Brain microvascular endothelial cell (primary cell): ENCODE data around the gene NOL3.
A peak's percentile ranks its signal among the peaks of the same experiment; 100 is the strongest.

Experiments
- DNase-seq: peaks from one replicate; pipeline ENCODE4 v3.0.0-alpha.2; 2020
- H3K27ac ChIP-seq: fragments of 250-450 bp; sonication (Bioruptor Pico); 2 replicates; pipeline ENCODE4 v1.5.1; 2020; ENCODE audit warnings: mild to moderate bottlenecking, moderate library complexity
- H3K27me3 ChIP-seq: fragments of 250-450 bp; sonication (Bioruptor Pico); replicated peaks from 2 replicates; pipeline ENCODE4 v1.5.1; 2020; ENCODE audit warnings: mild to moderate bottlenecking
- H3K36me3 ChIP-seq: fragments of 250-450 bp; sonication (Bioruptor Pico); replicated peaks from 2 replicates; pipeline ENCODE4 v1.5.1; 2020; ENCODE audit warnings: mild to moderate bottlenecking
- H3K4me3 ChIP-seq: 2 replicates; pipeline ENCODE4 v1.5.1; 2011; ENCODE audit warnings: low read depth, mild to moderate bottlenecking, control low read depth, low read length, moderate library complexity
- in situ Hi-C: cut with HindIII; loops from 2 replicates; pipeline ENCODE4 v1.10.0; 2017; ENCODE audit warnings: low sequenced_read_pairs, low pct_ligation_motif_present
- TF ChIP-seq, protein P1 (sequence below): IDR thresholded peaks from 2 replicates; pipeline ENCODE4 v1.5.1; 2011; ENCODE audit warnings: low read depth, mild to moderate bottlenecking, moderate library complexity, low read length, control low read depth, inconsistent platforms; ENCODE audit errors: missing control alignments

Gene NOL3

DNA sequence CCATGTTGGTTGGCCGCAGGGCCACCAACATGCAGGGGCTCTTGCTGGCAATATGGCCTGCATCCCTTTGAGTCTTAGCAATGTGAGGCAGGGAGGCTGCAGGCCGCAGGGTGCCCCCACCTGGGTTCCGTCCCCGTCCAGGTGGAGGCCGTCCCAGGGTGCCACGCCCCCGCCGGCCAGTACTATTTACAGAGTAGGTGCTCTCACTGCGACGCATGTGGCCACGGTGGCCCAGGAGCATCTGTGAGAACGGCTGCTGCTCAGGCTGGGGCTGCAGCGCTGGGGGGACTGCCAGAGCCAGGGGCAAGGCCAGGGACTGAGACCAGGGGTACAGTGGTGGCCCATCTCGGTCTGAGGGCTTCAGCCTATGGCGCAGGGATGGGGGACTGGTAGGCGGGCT lies 9.8 kb downstream of the NOL3 start:
- TF ChIP-seq, protein P1, sequence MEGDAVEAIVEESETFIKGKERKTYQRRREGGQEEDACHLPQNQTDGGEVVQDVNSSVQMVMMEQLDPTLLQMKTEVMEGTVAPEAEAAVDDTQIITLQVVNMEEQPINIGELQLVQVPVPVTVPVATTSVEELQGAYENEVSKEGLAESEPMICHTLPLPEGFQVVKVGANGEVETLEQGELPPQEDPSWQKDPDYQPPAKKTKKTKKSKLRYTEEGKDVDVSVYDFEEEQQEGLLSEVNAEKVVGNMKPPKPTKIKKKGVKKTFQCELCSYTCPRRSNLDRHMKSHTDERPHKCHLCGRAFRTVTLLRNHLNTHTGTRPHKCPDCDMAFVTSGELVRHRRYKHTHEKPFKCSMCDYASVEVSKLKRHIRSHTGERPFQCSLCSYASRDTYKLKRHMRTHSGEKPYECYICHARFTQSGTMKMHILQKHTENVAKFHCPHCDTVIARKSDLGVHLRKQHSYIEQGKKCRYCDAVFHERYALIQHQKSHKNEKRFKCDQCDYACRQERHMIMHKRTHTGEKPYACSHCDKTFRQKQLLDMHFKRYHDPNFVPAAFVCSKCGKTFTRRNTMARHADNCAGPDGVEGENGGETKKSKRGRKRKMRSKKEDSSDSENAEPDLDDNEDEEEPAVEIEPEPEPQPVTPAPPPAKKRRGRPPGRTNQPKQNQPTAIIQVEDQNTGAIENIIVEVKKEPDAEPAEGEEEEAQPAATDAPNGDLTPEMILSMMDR = no peak
- H3K27ac ChIP-seq = no peak overlapping the region
- H3K36me3 ChIP-seq = no peaks in the 10 kb centered on the region
- H3K4me3 ChIP-seq = no peak overlapping the region
- in situ Hi-C loops = no loop called here
- no peaks in the 10 kb centered on the region for H3K27me3 ChIP-seq
- DNase-seq = no peak

DNA sequence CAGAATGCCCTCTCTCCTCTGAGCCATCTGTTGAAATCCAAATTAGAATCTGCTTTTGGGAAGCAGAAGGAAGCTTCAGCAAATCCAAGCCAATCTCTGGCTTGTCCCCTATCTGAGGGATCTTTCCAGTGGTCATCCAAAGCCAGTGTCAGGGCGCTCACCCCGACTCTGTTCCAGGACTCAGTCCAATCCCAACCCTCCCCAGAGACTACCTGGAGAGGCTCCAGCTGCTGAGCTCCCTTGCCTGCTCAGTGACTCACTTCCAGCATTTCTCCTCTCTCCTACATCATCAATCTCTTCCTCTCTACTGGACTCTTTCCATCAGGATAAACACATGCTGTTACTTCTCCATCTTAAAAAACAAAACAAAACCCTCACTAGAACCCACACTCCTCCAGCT lies 11.0 kb downstream of the NOL3 start:
- Histone ChIP-seq H3K27me3 (no peaks in the 10 kb centered on the region), H3K27ac (no peak overlapping the region), H3K36me3 (no peaks in the 10 kb centered on the region), H3K4me3 (no peak overlapping the region)
- TF ChIP-seq, protein P1 = no peak
- DNase-seq = peak; percentile 69
- in situ Hi-C loops = no loop called here

DNA sequence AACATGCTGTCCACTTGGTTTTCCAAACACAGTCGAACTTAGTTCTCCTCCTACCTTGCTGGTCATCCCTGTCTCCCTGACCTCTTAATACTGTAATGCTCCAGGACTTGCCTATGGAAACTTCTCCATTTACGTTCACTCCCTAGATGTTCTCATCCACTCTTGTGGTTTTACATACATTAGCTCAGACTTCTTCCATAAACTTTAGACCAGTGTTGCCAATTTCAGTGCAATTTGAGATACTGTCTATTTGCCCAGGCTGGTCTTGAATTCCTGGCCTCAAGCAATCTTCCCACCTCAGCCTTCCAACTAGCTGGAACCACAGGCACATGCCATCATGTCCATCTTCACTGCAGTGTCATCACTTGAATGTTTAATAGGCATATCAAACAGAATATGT lies 11.9 kb downstream of the NOL3 start:
- no peak overlapping the region for H3K27ac ChIP-seq
- DNase-seq = no peak
- in situ Hi-C loops = no loop called here
- TF ChIP-seq, protein P1 = no peak
- H3K27me3 ChIP-seq = no peaks in the 10 kb centered on the region
- no peak overlapping the region for H3K4me3 ChIP-seq
- H3K36me3 ChIP-seq = no peaks in the 10 kb centered on the region

DNA sequence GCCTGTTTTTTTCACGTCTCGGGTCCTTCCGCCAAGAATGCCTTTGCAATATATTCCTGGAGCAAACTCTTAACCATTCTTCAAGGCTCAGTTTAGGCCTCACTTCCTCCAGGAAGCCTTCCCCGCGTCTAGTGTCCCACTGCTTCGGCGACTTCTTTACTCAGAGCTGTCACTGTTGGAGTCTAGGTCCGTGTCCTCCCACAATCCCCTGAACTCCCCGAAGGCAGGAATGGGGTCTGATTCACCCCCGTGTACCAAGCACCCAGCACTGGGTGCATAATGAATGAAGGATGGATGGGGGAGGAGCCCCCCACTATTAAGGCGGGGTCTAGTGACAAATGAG lies 12.9 kb downstream of the NOL3 start:
- H3K27me3 ChIP-seq = no peaks in the 10 kb centered on the region
- peak overlapping the region; percentile 73 for H3K4me3 ChIP-seq
- H3K36me3 ChIP-seq = no peaks in the 10 kb centered on the region
- TF ChIP-seq, protein P1 = no peak
- DNase-seq = no peak
- in situ Hi-C loops = no loop called here
- peak overlapping the region; percentile 97 for H3K27ac ChIP-seq

DNA sequence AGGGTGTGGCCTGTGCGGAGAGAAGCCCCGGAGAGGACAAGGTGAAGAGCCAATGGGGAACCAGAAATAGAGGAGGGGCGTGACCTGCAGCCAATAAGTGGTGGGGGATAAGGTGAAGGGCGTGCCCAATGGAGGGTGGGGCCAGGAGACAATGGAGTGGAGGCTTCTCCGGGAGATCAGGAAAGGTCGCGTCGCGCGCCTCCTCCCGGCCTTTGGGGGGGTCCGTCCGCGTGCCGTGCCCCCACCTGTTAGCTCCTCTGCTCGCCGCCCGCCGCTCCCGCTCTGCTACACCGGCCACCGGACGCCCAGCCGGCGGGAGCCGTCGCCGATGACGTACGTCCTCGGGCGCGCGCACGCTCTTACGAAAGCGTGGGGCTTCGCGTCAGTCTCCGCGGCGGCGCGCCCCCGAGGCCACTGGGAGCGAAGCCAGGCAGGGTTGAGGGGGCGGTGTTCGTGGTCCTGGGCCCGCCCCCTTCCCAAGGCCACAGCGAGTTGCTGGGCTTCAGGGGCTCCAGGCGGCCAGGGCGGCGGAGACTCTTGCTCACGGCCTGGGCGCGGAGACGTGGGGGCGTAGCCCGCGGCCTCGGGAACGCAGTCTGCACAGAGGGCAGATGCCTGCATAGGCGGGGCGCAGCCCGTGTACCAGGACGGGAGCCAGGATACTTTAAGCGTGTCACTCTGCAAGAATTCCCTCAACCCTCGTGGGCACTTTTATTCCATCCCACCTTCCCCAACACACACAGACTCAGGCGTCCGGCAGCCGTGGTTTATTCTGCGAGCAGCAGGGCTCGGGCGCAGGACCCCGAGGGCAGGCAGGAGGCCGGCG lies 13.5 kb downstream of the NOL3 start, which contains the start of gene MATCAP1:
Gene MATCAP1, minus strand, starts transcription at position 337 of the 826 bp plus-strand sequence. CDS start 3,353 bp downstream, outside the sequence.
- DNase-seq = peak; percentile 97
- Histone ChIP-seq H3K36me3 (no peaks in the 10 kb centered on the region), H3K27me3 (no peaks in the 10 kb centered on the region), H3K27ac (peak within 1 kb of the TSS; percentile 97), H3K4me3 (peak within 1 kb of the TSS; percentile 73)
- TF ChIP-seq, protein P1 = no peak
- in situ Hi-C loops = no loop called here
